GM21447 (cell line): ENCODE data around the gene WDR18.

ENCODE experiments used
- ATAC-seq: cut with Tn5 transposase; IDR thresholded peaks from one replicate; pipeline ENCODE4 v1.9.1; 2021; ENCODE audit not compliant: unreplicated experiment

The WDR18 gene

DNA sequence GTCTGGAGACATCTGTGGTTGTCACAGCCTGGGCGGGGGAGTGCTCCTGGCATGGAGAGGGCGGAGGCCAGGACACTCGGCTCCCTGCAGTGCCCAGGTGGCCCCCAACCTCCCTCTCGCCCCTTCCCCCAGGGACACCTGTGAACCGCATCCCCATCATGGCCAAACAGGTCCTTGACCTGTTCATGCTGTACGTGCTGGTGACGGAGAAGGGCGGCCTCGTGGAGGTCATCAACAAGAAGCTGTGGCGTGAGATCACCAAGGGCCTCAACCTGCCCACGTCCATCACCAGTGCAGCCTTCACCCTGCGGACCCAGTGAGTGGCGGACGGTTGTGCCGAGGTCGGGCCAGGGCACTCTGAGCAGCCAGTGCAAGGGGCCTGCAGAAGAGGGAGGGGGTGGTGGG, 20.0 kb upstream of the WDR18 start:
- ATAC-seq = no peak

GRCh38 chr19:964761-965694, 19.1 kb upstream of the WDR18 start:
- no peak for ATAC-seq

DNA sequence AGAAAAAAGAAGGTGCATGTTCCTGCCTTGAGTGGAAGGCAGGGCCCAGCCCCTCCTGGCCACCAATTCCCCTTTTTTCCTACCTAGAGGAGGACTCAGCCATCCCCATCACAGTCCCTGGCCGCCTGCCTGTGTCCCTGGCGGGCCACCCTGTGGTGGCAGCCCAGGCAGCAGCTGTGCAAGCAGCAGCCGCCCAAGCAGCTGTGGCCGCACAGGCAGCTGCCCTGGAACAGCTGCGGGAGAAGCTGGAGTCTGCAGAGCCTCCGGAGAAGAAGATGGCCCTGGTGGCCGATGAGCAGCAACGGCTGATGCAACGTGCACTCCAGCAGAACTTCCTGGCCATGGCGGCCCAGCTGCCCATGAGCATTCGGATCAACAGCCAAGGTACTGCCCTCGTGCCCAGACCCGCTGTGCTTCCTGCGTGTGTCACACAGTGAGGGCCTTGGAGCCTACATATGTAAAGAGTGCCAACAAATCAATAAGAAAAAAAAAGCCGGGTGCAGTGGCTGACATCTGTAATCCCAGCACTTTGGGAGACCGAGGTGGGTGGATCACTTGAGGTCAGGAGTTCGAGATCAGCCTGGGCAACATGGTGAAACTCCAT, 17.6 kb upstream of the WDR18 start:
- ATAC-seq = no peak

- no peak for ATAC-seq
Measured at GRCh38 chr19:970695-971094, 13.4 kb upstream of the WDR18 start.

- no peak for ATAC-seq
Measured at GRCh38 chr19:971795-972194, 12.3 kb upstream of the WDR18 start.

- no peak for ATAC-seq
Measured at GRCh38 chr19:972281-972680, 11.9 kb upstream of the WDR18 start.

DNA sequence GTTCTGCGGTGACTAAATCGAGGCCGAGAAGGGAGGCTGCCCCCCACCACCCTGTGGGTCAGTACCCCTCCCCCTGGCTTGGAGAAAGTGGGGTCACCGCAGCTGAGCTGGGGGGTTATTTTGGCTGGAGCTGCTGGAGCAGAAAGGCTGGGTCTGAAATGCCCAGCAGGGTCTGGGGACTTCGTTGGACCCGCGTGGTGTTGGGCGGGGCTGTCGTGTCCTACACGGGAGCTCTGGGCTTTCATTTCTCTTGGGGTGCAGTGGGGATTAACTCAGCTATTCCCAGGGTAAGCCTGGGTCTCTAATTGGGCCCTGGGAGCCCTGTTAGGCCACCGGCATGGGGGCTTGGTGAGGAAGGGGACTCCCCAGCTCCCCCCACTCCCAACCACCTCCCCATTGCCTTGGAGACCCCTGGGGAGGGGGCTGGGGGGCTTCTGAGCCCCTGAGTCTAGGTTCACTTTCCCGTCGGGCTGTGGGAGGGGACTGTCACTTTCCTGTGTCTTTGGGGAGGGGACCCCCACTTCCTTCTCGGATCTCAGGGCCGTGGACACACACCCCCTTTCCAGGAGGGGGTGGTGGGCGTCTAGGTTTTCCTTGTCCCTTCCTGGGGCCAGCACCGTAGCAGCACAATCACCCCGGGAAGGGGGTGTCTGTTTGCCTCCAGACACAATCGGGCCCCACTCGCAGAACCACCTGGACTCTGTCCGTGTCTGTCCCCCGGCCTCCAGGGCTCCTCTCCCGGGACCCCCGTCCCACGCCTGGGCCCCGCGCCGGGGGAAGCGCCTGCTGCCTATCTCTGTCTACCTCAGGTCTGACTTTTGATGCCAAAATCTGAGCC, 10.2 kb upstream of the WDR18 start:
- no peak for ATAC-seq

DNA sequence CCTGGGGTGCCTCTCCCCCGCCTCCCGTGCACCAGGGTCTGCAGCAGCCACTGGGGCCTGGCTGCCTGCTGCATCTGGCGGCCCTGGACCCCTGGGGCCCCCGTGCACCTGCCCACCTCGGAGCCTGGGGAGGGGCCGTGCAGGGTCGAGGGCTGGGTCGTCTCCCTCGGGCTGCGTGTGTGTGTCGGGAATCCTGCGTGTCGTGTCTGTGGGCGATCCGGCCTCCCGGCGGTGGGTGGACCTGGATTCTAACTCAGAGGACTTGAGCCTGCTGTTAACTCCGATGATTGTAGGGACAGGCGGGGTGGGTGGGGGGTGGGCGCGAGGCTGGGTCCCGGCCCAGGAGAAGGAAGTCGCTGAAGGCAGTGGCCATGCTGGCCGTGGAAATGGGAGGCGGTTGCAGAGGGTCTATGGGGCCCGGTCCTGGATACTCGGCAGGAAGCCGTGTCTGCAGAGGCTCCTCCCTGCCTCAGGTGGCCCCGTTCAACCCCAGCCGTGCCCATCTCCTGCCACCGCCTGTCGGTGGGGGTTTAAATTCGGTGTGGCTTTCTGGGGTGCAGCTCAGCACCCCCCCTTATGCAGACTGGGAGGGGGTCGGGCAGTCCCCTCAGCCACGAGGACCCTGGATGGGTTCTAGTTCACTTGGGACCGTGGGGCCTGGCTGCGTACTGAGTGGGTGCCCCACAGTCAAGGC, 9.4 kb upstream of the WDR18 start:
- ATAC-seq = no peak

DNA sequence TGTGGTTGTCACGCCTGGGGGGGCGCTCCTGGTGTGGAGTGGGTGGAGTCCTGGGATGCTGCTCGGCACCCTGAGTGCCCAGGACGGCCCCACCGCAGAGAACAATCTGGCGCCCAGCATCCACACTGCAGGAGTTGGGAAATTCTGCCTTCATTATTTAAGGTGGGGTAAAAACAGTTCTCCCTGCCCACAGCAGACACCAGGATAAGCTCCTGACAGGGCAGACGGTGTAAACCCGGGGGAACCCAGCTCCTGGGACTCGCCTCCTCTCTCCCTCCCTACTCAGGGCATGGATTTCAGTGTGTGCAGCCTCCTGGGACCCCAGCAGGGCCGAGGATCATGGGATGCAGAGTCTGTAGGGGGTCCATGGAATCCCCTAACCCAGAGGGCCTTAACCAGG, 7.7 kb upstream of the WDR18 start:
- ATAC-seq = no peak

GRCh38 chr19:977058-977464, 7.1 kb upstream of the WDR18 start:
- no peak for ATAC-seq

GRCh38 chr19:979318-979741, 4.8 kb upstream of the WDR18 start:
- ATAC-seq = no peak

GRCh38 chr19:980133-980998, 3.8 kb upstream of the WDR18 start:
- ATAC-seq = no peak

DNA sequence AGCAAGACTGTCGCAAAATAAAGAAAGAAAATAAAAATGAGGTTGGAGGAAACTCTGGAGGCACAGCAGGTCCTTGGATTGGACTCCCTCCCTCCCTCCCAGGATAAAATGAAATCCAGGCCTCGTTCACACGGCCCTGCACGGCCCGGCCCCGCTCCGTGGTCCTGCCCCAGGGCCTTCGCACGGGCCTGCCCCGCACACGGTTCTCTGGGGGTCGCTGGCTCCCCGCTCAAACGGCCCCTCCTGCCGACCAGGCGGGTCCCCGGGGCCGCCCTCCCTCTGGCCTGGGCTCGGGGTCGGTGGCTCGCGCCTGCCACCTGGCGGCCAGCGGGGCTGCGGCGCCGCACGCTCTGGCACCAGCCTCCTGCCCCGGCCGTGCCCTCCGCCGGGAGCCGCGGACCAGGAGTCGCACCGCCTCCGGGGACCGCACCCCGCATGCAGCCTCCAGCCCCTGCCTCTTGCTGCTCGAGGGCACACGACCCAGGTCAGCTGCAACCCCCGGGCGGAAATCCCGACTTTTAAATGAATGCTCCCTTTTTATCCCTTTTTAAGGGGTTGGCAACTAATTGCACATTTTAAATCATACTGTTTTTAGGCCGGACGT, 1.5 kb upstream of the WDR18 start:
- ATAC-seq = no peak

DNA sequence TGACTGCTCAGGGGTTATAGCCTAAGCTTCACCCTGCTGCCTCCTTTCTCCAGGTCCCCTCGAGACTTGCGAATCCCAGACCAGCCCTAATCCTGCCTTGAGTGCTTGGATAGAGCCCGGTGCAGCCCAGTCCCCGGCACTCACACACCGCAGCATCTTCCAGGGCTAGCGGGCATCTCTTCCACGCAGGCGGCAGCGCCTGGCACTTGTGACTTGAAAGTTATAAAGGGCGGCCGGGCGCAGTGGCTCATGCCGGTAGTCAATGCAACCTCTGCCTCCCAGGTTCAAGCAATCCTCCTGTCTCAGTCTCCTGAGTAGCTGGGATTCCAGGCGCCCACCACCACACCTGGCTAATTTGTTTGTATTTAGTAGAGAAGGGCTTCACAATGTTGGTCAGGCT, 1.9 kb downstream of the WDR18 start:
- no peak for ATAC-seq

- ATAC-seq = no peak
Measured at GRCh38 chr19:988081-988480, 3.9 kb downstream of the WDR18 start.

- no peak for ATAC-seq
Measured at GRCh38 chr19:988510-988909, 4.4 kb downstream of the WDR18 start.

DNA sequence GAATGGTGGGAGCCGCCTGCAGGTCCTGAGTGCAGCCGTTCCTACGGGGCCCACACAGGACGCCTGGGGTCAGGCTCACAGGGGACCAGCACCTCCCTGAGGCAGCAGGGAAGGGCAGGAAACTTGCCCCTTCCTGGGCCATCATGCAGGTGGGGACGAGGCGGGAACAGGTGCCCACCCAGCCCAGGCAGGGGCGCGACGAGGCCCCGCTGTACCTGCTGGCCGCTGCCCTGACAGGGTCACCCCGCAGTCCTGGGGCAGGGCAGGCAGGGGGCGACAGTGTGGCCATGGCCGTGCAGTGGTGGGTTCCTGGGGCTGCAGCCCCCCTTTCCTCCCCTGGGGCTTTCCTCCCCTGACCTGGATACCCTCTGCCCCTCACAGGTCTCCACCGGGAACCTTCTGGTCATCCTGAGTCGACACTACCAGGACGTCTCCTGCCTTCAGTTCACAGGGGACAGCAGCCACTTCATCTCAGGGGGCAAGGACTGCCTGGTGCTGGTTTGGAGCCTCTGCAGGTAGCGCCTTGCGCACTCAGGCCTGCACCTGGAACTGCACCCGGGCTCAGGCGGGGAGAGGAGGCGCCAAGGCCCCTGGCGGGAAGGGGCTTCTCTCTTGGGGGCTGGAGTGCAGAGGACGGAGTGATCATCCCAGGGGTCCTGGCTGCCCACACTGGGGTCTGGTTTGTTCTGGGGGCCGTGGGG, 5.4 kb downstream of the WDR18 start:
- no peak for ATAC-seq

DNA sequence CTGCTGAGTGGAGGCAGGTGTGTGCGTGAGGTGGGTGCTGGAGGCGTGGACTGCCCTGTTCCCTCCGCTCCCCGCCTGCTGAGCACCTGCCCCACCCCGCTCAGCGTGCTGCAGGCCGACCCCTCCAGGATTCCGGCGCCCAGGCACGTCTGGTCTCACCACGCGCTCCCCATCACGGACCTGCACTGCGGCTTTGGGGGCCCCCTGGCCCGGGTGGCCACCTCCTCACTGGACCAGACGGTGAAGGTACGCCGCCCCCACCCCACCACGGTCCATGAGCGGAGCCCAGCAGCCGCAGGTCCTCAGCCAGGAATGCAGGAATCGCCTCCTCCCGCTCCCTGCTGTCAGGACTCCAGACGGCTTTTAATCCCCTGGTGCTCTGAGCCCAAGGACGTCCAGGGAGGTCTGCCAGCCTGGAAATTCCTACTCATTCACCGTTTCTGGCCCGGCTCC, 6.0 kb downstream of the WDR18 start:
- ATAC-seq = no peak

DNA sequence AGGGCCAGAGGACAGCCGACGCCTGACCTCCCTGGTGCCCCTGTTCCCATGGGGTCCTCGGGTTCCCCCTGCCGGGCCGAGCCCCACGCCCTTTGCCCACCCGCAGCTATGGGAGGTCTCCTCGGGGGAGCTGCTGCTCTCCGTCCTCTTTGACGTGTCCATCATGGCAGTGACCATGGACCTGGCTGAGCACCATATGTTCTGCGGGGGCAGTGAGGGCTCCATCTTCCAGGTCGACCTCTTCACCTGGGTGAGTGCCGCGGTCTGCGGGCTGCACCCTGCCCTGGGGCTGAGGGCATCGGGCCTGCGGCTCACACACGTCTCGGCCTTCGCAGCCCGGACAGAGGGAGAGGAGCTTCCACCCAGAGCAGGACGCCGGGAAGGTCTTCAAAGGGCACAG, 6.6 kb downstream of the WDR18 start:
- no peak for ATAC-seq
